Measurements from ENCODE around the gene PARN. TPM values are rescaled to one million over a fixed set of nuclear protein-coding genes. Genes with fewer than 3 reads are reported as not detected.
"Not testable (repeated sequence)": the region's sequence is repeated elsewhere in the genome, so short reads cannot be mapped to it uniquely, and the experiment has no call there.

Gene PARN
- total RNA-seq, 1 experiment from 2014 or later: 25.9 TPM

DNA sequence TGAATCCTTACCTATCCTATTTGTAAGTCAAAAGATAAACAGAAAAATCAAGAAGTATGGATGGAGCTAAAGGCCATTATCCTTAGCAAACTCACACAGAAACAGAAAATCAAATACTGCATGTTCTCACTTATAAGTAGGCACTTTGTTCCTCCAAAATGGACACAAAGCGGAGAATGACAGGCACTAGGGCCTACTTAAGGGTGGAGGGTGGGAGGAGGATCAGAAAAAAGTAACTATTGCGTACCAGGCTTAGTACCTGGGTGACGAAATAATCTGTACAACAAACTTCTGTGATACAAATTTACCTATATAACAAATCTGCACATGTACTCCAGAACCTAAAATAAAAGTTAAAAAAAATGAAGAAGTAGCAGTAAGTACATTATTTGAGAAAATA lies 164.3 kb downstream of the PARN start:
- DNase-seq (ENCODE audit: low read depth): no peak
- in situ Hi-C loops (cut with HindIII; ENCODE audit: low pct_unique_long_range_greater_than_20kb, low sequenced_read_pairs): no loop called here

DNA sequence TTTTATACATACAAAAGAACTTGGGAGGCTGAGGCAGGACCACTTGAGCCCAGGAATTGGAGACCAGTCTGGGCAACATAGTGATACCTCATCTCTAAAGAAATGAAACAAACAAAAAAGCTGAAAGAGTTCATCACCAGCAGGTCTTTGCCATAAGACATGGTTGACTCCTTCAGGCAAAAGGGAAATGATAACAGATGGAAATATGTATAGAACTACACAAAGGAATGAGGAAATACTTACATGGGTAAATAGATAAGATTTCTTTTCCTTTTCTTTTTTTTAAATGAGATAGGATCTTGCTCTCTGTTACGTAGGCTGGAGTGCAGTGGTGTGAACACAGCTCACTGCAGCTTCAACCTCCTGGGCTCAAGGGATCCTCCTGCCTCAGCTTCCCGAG lies 165.3 kb downstream of the PARN start:
- no peak for DNase-seq (ENCODE audit: low read depth)
- in situ Hi-C loops (cut with HindIII; ENCODE audit: low pct_unique_long_range_greater_than_20kb, low sequenced_read_pairs): no loop called here

DNA sequence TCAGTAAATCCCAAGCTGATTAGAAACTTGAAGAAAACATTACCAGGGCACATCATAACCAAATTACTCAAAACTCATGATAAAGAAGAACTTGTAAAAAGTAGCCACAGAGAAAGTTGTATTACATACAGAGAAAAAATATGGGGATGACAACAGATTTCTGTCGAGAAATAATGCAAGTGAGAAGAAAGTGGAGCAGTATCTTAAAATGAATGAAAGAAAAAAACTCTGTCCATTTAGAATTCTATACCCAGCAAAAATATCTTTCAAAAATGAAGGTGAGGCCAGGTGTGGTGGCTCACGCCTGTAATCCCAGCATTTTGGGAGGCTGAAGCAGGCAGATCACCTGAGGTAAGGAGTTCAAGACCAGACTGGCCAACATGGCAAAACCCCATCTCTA lies 165.9 kb downstream of the PARN start:
- in situ Hi-C loops (cut with HindIII; ENCODE audit: low pct_unique_long_range_greater_than_20kb, low sequenced_read_pairs): no loop called here
- DNase-seq (ENCODE audit: low read depth): no peak

DNA sequence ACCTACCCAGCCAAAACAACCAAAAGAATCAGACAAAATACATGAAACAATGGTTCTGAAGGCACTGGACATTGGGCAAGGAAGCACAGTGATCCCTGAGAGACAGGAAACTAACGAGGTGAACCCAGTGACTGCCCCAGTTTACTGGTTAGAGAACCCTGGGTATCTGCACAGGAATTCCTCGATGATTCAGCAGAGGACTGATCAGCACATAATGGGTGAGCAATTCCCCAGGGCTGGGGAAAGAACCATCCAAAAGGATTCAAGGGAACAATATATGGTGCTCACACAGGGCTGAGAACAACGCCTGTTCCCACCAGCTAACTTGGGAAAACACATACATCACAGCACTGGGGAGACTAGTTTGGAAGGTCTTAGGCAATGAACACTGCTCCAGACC lies 167.2 kb downstream of the PARN start:
- no peak for DNase-seq (ENCODE audit: low read depth)
- in situ Hi-C loops (cut with HindIII; ENCODE audit: low pct_unique_long_range_greater_than_20kb, low sequenced_read_pairs): no loop called here

DNA sequence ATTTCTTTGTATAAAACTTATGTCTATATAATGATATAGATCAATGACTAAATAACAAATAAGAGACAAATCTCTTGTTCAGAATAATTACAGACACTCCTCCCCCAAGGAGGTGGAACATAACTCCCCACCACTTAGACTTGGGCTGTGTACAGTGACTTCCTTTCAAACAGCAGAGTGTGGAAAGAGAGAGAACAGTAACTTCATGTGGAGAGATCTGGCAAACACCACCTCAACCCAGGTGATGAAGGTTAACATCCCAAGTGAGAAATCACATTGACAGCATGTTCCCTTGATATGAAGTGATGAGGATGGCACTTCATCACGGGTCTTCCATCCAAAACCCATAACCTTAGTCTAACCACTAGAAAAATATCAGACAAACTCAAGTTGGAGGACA lies 169.3 kb downstream of the PARN start:
- in situ Hi-C loops (cut with HindIII; ENCODE audit: low pct_unique_long_range_greater_than_20kb, low sequenced_read_pairs): no loop called here
- DNase-seq (ENCODE audit: low read depth): no peak

DNA sequence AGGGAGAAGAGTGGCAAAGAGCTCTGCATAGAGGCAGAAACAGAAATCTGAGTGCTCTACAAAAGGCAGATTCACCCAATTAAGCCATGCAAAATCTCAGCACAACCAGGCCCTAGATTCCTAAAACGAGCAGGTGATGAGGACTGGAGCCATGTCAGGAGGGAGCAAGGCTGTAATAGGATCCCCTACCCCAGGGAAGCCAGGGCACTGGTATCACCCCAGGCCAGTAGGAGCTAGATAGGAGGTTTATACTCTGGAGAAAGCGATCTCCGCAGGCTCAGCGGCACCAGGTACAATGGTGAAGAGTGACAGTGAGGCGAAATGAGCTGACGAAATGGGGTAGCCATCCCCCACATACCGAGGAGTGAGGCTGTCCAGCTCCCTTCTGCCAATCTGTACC lies 171.5 kb downstream of the PARN start:
- no peak for DNase-seq (ENCODE audit: low read depth)
- in situ Hi-C loops (cut with HindIII; ENCODE audit: low pct_unique_long_range_greater_than_20kb, low sequenced_read_pairs): no loop called here

DNA sequence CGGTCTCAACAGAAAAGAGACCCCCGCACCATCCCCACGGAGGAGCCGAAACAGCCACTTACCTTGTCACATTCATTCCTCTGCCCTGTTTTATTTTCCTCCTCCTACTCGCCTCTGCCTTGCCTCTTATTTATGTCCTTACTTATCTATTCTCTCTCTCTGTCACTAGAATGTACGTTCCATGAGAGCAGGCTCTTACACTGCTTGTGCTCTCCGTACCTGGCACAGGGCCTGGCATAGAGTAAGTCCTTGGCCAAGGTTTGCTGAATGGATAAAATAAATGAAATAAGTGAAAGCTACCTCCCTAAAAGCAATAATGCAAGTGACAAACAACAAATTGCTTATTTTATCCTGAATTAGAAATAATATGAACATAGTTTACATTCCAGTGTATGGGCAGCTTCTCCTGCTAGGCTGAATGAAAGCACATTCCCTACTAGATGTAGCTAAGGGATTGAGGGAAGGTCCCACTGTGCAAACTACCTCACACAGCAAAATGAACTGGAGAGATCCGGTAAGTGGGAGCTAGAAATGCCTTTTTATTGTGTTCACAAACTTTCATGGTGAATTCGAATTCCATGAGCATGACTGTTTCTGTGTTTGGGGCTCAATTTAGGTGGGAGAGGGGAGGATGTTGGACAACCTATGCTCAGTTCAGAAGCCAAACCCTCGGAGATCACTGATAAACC lies 173.1 kb downstream of the PARN start:
- DNase-seq (ENCODE audit: low read depth): no peak

DNA sequence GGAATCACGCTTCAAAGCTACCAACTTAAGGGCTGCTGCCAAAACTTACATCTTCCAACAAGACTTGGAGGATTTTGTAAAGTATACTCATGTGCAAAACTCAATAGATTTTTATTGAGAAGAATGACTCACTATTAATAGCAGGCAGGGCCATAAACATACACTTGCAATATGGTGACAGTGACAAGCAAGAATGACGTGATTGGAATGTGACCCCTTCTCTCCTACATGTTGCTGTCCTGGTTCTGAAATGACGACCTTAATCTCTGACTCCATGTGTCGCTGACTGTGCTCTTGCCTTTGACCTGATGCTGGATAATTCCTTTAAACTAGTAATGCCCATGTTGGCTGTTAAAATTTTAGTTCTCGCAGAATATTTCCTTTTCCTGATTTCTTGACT lies 174.5 kb downstream of the PARN start:
- in situ Hi-C loops (cut with HindIII; ENCODE audit: low pct_unique_long_range_greater_than_20kb, low sequenced_read_pairs): no loop called here
- DNase-seq (ENCODE audit: low read depth): no peak

More for the DNA sequence above, 173.1 kb downstream of the PARN start:
- in situ Hi-C loops (cut with HindIII; ENCODE audit: low pct_unique_long_range_greater_than_20kb, low sequenced_read_pairs): no loop called here

DNA sequence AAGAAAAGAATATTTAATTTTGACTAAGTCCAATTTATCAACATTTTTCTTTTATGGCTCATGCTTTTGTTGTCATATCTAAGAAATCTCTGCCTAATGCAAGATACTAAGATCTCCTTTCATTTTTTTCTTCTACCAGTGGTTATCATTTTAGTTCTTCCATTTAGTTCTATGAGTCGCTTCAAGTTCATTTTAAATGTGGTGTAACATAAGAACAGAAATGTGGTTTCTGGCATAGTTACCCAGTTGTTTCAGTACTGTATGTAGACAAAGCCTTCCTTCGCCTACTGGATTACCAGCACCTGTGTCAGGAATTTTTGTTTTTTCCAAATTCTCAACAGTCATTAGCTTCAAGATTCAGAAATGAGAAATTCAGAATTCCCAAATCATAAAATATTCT lies 175.7 kb downstream of the PARN start:
- in situ Hi-C loops (cut with HindIII; ENCODE audit: low pct_unique_long_range_greater_than_20kb, low sequenced_read_pairs): no loop called here
- DNase-seq (ENCODE audit: low read depth): no peak

DNA sequence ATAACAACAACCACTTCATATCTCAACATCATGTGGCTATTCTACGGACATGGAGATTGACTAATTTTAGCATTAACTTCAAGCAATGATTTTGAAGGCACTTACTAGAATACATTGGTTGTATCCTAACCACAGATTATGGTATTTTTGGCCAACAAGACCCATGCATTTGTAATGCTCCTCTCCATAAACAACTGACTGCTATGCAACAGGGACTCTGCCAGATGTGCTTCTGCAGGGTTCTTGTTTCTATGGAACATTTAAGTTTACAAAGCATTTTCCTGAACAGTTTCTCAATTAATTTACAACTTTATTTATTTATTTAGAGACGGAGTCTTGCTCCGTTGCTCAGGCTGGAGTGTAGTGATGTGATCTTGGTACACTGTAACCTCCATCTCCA lies 178.0 kb downstream of the PARN start:
- in situ Hi-C loops (cut with HindIII; ENCODE audit: low pct_unique_long_range_greater_than_20kb, low sequenced_read_pairs): no loop called here
- DNase-seq (ENCODE audit: low read depth): no peak

DNA sequence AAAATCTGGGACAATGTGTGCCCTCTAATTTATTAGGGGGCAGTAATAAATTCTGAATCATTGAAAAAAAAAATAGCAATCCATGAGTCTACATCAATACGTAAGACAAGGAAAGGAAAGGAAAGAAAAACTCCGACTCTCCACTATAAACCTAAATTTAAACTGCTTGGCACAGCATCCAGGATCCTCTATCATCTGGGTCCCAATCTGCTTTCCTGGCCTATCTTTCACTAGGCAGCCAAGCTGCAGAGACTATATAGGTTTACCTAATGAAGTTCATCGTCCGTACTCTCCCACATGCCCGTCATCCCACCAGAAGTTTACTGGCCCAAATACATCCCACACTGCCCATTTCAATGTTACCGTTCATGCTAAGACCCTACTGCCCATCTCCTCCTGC lies 179.2 kb downstream of the PARN start:
- no peak for DNase-seq (ENCODE audit: low read depth)
- in situ Hi-C loops (cut with HindIII; ENCODE audit: low pct_unique_long_range_greater_than_20kb, low sequenced_read_pairs): no loop called here

DNA sequence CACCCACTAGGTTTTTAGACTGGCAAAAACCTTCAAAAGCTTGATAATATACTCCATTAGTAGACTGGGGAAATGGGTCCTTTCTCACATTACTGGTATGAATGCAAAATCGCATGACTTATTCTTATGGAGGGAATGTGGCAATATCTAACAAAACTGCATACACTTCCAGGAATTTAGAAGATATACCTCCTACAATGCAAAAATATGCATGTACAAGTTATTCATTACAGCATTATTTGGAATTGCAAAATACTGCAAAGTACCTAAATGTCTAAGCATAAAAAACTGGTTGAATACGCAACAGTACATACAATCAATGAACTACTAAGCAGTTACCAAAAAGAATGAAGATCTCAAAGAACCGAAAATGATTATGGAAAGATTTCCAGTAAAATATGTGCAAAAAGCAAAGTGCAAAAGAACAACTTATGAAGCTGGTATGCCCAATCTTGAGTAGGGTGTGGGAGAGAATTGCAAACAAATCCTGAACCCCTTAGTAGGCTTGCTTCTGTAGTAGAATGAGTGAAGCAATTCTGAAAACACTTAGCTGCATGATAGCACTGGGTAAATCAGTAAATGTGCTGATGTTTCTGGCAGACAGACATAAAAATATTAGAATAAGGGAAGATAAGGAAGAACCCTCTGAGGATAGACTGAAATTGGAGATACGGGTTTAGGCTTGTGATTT lies 180.1 kb downstream of the PARN start:
- in situ Hi-C loops (cut with HindIII; ENCODE audit: low pct_unique_long_range_greater_than_20kb, low sequenced_read_pairs): no loop called here

DNA sequence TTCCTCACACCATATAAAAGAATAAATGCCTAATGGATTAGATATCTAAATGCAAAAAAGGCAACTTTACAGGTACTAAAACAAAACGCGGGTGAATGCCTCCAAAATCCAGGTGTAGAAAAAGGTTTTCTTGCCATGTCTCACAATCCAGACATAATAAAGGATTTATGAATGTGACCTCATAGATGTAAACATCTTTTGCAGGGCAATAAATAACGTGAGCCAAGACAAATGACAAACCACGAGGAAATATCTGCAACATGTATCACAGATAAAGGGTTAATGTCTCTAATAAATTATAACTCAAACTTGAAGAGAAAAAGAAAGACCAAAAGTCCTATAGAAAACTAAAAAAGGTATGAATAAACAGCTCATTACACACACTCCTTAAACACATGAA lies 180.7 kb downstream of the PARN start:
- in situ Hi-C loops (cut with HindIII; ENCODE audit: low pct_unique_long_range_greater_than_20kb, low sequenced_read_pairs): no loop called here
- no peak for DNase-seq (ENCODE audit: low read depth)

More for the DNA sequence above, 180.1 kb downstream of the PARN start:
- no peak for DNase-seq (ENCODE audit: low read depth)

DNA sequence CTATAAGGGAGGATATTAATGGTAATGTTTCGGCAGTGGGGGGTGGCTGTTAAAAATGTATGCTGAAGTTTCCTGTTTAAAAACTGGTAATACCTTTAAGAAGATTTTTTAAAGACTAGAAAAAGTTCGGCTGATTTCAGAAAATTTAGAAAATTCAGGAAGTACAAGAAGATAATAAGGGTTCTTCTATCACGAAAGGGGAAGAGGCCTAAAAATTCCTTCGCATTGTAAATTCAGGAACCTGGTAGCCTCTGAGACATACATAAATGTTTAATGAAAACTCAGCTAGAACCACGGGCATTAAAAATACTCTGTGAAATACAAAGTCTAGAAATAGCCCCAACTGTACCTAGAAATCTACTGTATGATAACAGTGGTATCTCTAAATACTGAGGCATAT lies 181.2 kb downstream of the PARN start:
- in situ Hi-C loops (cut with HindIII; ENCODE audit: low pct_unique_long_range_greater_than_20kb, low sequenced_read_pairs): no loop called here
- no peak for DNase-seq (ENCODE audit: low read depth)

DNA sequence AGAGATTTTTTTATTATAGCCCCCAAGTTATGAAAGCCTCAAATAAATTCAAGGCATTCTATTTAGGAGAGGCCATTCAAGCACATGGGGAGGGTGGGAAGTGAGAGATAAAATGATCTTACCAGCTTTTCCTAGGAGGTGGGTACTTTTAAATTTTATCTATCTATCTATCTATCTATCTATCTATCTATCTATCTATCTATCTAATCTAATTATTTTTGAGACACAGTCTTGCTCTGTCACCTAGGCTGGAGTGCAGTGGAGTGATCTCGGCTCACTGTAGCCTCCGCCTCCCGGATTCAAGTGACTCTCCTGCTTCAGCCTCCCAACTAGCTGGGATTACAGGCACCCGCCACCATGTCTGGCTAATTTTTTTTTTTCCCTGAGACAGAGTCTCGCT lies 182.3 kb downstream of the PARN start:
- DNase-seq (ENCODE audit: low read depth): no peak
- in situ Hi-C loops (cut with HindIII; ENCODE audit: low pct_unique_long_range_greater_than_20kb, low sequenced_read_pairs): no loop called here

DNA sequence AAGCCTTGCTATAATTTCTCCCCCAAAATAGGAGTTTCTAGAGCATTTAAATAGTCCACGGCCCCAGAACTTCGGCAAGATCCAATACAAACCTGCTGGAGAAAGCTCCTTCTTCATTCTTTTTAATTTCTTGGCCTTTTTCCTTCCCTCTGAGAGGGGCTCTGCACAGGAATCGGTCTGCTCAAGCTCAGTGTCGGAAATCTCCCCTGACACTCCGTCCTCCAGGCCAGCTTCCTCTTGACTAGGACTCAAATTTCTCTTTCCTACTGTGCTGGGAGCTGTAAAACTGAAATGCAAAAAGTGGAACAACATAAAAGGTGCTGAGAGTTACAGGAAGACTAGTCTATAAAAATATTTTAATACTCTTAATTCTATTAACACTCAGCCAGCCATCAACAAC lies 183.3 kb downstream of the PARN start:
- in situ Hi-C loops (cut with HindIII; ENCODE audit: low pct_unique_long_range_greater_than_20kb, low sequenced_read_pairs): no loop called here
- DNase-seq (ENCODE audit: low read depth): no peak

DNA sequence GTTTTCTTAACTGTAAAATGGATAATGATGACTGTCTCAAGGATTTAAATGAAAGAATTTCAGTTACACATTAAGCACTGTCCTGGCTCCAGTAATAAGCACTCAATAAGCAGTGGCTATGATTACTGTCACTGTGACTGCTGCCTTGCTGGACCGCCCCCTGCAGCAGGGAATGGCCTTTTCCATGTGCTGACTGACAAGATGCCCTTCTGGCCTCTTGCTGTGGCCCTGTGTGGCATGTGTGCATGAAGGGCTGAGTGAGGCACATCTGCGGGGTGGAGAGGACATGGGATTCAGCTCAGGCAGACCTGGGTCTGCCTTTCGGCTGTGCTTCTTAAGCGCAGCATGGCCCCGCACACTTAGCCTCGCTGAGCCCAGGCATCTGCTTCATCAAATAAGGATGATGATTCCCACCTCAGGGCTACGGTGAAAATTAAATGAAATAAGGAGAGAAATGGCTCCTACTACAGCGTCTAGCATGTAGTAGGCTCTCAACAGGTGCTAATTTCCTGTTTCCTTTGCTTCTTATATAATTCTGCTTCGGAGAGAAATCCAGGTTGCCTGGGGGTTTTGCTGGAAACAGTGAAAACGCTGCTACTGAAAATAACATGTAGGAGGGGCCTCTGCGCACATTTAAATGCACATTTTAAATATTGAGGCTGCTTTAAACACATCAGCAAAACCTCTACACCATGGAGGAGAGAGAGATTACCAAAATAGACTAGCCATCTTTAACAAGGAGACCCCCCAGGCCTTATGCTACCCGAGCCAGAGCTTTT lies 183.9 kb downstream of the PARN start:
- no peak for DNase-seq (ENCODE audit: low read depth)
- in situ Hi-C loops (cut with HindIII; ENCODE audit: low pct_unique_long_range_greater_than_20kb, low sequenced_read_pairs): no loop called here

DNA sequence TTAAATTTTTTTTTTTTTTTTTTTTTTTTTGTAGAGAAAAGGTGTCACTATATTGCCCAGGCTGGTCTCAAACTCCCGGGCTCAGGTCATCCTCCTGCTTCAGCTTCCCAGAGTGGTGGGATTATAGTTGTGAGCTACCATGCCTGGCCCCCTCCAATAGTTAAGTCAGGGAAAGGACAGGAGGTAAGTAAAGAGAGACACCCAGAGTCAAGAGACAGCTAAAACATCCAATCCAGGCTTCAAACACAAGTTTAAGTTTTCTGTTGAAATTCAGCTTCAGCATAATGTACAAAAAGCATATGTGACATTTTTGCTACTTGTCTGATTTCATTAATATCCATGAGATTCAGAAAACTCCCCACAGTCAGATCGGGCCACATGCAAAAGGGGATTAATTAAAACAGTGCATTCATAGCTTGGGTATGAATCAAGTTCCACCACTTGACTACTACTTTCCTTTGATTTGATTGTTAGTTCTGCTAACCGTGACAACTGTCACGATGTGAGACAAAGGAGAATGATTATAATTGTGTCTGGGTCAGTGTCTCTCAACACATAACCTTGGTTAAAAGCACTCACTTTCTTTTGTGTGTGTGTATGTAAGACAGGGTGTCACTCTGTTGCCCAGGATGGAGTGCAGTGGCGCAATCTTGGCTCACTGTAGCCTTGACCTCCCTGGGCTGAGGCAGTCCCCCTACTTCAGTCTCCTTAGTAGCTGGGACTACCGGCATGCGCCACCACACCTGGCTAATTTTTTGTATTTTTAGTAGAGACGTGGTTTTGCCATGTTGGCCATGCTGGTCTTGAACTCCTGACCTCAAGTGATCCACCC lies 184.9 kb downstream of the PARN start:
- in situ Hi-C loops (cut with HindIII; ENCODE audit: low pct_unique_long_range_greater_than_20kb, low sequenced_read_pairs): no loop called here
- no peak for DNase-seq (ENCODE audit: low read depth)

DNA sequence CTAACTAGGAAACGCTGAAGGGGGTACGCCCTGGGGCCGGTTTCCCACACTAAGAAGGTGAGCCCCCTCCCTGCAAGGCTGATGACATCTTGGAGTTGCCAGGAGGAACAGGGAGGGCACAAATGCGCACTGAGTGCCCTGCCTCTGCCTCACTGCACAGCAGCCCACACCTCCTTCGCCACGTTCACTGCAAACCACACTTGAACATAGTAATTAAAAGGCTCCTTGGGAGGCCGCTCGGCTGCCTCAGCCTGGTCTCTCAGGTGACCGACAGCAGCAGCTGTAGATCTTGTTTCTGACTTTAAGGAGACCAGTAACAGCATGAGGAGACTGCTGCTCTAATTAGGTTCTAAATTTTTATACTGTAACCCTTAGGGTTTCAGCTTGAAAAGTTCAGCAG lies 188.5 kb downstream of the PARN start:
- in situ Hi-C loops (cut with HindIII; ENCODE audit: low pct_unique_long_range_greater_than_20kb, low sequenced_read_pairs); DNase-seq (ENCODE audit: low read depth): not testable (repeated sequence)

Measured in Caki2 (cell line).